ENCODE results near the gene TSSC4.

Gene TSSC4

DNA sequence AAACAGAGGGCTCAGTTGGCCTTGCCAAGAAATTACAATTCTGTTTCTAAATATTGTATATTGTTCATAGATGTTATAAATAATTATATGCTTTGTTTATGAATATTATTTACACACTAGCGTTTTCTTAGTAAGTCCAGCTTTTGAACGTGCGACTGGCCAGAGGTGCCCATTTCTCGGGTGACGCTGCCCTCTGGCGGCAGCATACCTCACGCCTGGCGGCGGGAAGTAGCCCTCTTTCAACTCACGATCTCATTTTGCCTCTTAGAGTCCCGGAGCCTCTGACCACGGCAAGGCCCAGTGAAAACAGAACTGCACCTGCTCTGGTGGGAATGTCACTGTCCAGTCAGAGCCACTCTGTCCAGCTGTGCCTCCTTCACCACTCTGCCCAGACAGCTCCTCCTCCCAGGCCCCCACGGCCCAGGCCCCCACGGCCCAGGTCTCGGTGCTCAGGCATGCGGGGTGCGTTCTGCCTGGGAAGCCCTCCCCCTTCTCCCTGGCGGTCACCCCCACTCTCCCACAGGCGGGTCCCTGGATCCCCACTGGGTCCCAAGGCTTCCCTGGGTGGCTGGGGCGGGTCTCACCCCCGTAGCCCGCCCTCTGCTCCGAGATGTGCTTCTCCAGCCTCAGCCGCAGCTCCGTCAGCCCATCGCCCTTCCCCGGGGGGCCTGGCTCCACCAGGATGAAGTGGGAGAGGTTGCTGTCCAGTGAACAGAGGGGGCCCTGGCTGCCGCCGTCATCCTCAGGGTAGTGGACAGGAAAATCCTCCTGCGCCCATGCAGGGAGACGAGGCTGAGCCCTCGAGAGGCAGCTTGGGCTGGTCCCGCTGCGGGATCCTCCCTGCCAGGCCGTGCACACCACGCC lies 19.3 kb downstream of the TSSC4 start:
- DNase-seq, result peak; percentile 59

- DNase-seq, result peak; percentile 67
These were observed 20.1 kb downstream of the TSSC4 start for GRCh38 chr11:2420502-2421225.

DNA sequence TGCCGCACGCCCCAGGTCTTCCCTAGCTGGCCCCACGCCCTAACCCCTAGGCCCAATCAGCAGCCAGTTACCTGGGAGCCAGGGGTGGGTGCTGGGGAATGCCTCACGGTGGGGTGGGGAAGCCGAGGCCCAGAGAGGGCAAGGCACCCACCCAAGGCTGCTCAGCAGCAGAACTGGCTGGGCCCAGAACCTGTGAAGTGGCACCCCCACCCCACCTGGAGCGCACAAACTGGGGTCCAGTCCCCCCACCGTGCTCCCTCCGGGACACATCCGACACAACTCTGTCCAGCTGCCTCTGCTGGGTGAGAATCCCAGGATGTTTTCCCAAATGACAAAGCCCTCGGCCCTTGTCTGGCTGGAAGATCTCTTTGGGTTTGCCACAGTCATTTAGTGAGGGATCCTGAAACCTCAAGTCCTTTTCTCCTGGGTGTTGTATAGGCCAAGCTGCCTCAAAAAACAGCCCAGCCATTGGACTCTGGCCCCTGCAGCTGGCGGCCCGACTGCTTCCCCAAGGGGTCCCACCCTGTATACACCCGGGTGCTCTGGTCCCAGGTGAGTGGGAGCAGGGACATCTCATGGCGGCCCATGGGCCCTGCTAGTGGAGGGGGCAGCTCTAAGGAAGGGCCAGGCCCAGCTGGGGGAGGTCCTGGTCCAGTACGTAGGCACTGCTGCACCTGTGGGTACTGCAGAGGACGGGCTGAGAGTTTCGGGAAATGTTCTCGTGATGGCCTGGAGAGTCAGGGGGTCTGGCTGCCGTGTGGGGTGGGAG lies 20.9 kb downstream of the TSSC4 start:
- DNase-seq, result no peak

- DNase-seq, result no peak
These were observed 21.4 kb downstream of the TSSC4 start for GRCh38 chr11:2421996-2422395.

DNA sequence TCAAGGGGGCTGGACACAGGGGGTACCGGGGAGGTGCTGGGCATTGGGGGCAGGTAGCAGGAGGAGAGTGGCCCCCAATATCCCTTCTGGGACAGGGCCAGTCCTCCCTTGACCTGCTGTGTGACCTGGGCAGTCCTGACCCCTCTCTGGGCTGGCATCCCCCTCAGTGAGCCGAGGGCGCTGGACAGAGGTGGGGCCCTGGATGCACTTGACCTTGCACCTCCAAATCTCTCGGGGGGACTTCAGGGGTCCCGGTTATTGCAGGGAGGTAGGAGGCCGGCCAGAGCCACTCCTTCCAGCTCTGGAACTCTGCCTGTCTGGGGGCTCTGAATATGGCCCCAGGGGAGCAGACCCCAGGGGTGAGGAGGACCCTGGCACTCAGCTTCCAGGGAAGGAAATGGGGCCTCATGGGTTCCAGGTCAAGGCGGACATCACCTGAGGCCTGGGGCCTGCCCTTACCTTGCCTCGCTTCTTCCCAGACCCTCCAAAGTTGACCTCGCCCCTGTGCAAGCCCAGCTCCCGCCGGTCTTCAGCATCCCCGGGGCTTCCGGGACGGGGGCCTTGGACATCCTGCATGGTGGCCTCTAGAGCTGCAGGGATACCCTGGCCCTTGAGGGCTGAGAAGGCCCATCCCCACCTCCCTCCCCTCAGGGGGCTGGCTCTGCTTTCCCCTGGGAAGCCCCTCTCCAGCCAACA lies 22.1 kb downstream of the TSSC4 start:
- DNase-seq, result no peak

DNA sequence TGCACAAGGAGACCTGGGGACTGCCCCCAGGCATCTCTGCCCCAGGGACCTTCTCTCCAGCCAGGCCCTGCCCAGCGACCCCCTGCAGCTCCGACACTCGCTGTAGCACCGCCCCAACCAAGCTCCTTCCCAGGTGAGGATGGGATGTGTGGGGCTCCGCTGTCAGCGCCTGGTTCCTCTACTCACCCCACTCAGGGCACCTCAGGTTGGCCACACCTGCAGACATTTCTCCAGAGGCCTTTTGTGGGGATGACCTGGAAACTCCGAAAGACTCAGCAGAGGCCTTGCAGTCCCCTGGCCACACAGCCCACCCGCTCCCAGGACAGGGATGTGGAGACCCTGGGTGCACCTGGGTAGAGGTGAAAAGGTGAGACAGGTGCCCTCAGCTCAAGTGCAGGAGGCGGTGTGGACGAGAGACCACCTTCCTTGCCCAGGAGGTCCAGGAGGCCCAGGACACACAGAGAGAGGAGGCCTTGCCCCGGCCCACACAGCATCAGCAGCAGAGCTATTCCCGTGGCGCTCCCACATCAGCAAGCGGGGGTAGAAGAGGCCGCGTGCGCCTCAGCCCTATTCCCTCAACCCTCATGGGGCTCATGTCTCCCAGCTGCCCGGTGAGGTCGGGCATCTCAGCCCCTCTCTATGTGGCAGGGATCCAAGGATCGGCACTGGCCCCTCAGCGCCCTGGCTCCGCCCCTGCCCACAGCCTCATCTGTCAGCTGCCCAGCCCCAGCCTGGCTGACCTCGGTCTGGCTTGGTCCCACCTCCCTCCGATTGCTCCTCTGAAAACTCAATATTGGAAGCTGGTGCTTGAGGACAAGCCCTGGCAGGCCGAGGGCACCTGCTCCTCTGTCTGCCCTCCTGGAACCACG lies 22.8 kb downstream of the TSSC4 start:
- no peak for DNase-seq

DNA sequence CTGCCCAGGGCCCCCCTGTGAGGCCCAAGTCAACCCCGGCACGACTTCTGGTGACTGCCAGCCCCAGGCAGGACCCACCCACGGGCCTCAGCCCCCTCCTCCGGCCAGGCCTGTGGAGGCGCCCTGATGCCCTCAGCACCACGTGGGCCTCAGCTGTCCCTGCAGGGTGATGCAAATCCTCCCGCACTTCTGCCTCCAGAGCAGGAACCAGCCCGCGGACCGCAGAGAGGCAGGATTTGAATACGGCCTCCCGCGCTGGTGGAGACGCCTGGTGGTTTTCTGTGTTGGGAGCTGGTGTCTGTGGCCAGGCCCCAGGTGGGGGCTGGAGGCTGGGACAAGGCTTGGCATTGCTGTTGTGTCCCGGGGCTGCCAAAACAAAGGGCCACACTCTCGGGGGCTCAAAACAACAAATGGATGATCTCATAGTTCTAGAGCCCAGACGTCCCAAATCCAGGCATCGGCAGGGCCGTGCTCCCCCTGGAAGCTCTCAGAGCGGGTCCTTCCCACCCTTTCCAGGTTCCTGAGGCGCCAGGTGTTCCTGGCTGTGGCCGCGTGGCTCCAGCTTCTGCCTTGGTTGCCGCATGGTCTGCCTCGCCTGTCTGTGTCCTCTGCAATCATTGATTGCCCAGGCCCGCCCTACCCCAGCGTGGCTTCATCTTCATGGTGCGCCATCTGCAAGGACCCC lies 24.4 kb downstream of the TSSC4 start:
- DNase-seq, result no peak

- no peak for DNase-seq
These were observed 25.0 kb downstream of the TSSC4 start for GRCh38 chr11:2425506-2425905.

DNA sequence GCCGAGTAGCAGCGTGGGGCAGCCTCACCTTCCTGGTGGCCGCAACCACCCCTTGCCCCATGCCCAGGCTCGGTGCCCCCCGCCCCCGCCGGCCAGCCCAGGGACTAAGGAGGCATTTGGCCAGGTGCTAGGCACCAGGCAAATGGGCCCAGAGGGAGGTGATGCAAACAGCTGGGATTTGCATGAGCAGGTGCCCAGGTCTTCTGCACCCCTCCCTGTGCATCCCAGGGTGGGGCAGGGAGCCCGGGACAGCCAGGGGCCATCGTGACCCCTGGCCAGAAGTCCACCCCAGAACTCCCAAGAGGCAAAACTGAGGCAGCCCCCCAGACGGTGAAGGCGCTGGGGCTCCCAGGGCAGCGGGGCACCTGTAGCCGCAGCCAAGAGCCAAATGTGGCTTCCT lies 25.7 kb downstream of the TSSC4 start:
- no peak for DNase-seq

DNA sequence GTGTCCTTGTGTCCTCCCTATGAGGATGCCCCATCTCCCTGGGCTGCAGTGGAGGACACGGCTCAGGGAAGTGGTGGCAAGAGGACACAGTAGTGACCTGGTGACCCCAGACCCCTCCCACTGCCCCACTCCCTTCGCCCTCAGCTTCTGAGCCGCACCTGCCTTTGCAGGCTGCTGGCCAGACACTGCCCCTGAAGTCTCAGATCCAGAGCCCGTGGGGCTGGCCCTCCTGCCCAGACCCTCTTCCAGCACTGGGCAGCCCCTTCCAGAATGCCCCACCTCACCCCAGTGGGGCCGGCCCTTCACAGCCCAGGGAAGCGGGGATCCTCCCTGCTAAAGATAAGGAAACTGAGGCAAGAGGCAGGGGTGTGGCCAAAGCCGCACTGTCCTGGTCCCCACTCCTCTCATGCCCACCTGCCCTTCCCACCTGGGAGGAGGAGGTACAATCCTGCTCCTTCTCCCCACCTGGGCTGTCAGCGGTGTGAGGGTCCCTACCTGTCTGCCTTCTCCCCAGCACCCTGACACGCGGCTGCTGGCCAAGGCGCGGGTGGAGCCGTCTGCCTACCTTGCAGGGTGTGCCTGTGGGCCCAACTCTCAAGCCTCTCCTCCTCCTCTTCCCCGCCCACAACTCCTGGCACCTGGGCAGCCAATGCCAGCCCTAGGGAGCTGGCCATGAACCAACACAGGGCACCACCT lies 26.4 kb downstream of the TSSC4 start:
- no peak for DNase-seq

GRCh38 chr11:2427721-2428321 lies 27.3 kb downstream of the TSSC4 start:
- no peak for DNase-seq

DNA sequence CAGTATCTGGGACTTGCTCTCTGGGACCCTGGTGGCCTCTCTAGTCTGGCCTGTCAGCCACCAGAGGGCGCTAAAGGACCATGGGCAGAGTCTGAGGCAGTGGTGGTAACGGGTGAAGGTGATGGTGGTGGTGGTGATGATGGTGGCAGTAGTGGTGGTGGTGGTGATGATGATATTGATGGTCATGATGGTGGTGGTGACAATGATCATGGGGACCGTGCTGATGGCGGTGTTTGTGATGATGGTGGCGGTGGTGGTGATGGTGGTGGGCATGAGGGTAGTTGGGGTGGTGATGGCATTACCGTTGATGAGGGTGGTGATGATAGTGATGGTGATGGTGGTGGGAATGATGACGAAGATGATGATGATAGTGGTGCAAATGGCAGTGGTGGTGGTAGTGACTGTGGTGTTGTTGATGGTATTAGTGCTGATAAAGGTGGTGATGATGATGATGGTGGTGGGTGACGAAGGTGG lies 27.8 kb downstream of the TSSC4 start:
- peak; percentile 78 for DNase-seq

- no peak for DNase-seq
These were observed 30.8 kb downstream of the TSSC4 start for GRCh38 chr11:2431395-2431794.

DNA sequence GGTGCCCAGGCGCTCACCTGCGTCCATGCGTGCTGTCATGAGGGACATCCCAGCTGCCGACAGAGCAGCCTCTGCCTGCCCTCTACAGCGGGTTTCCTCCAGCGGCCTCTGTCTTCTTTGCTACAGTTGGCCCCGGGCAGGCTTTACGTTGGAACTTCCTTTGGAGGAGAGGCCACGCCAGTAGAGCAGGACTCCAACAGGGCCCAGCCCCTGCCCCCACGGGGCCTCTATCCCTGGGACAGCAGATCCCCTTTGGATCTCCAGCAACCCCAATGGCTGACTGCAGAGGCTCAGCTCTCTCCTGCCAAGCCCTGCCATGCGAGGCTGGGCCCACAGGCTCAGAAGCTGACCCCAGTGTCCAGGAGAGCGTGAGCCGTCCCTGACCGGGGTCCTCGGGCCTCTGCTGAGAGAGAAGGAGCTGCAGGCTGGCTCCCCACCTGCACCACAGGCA lies 31.6 kb downstream of the TSSC4 start:
- no peak for DNase-seq

DNA sequence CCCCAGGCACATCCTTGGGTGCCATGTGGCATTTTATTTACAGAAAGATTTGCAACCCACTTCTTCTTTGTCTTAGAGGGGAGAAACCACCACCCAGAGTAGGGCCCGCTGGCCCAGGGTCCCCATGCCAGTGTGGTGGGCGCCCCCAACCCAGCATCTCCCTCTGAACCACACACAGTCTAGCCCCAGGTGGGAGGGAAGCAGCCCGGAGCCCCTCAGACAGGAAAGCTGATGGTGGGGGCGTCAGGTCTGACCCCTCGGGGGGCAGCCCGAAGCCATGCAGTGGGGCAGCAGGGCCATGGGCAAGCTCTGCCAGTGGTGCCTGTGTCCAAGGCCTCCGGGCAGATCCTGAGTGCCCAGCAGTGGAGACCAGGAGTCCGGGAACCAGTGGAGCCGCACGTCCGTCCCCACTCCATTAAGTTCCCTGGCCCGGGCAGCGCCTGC lies 32.1 kb downstream of the TSSC4 start:
- DNase-seq, result no peak

DNA sequence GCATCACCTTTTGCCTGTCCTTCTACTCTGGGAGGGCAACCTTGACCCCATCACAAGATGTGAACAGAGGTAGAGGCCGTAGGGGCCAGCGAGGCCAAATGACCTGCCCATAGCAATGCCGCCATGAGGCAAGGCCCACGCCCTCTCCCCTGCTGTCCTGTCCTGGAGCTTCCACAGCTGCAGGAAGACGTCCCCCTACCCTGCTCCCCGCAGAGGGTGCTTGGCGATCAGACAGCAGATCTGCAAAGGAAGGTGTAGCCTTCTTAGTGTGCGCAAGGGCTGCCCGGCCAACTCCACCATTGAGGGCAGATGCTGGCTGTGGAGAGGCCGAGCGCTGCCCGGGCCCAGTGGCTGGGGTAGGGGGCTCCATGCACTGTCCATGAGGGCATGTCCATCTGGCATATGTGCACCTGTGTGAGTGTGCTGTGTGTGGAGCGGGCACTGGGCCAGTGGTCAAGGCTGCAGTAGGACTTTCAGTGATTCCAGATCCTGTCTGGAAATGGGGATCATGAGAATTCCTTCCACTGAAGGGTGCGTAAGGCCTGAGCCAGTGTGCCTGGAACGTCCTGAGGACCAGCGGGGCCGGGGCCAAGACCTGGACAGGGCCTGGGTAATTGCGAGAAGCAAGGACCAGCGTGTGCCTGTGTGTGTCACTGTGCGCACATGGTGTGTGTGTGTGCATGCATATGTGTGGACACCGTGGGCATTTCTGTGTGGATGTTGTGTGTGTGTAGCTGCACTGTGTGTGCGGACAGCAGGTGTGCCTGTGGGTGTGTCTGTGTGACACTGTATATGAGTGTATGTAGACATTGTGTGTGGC lies 32.8 kb downstream of the TSSC4 start:
- DNase-seq, result no peak

DNA sequence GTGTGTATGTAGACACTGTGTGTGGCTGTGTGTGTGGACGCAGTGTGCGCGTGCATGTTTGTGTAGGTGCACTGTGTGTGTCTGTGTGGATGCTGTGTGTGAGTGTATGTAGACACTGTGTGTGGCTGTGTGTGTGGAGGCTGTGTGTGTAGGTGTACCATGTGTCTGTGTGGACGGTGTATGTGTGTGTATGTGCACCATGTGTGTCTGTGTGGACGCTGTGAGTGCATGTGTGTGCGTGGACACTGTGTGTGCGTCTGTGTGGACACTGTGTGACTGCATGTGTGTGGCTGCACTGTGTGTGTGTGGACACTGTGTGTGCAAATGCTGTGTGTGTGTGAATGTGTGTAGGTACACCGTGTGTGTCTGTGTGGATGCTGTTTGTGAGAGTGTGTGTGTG lies 33.5 kb downstream of the TSSC4 start:
- no peak for DNase-seq

GRCh38 chr11:2434506-2435255 lies 34.1 kb downstream of the TSSC4 start:
- no peak for DNase-seq
